HG02588 (cell line): Measurements from ENCODE around the gene CPAMD8.
"Not testable (repeated sequence)": the region's sequence is repeated elsewhere in the genome, so short reads cannot be mapped to it uniquely, and the experiment has no call there.

Source experiments
- ATAC-seq: cut with Tn5 transposase; IDR thresholded peaks from one replicate; pipeline ENCODE4 v1.9.1; 2021; ENCODE audit warnings: mild to moderate bottlenecking, moderate library complexity; ENCODE audit not compliant: unreplicated experiment

Gene CPAMD8

DNA sequence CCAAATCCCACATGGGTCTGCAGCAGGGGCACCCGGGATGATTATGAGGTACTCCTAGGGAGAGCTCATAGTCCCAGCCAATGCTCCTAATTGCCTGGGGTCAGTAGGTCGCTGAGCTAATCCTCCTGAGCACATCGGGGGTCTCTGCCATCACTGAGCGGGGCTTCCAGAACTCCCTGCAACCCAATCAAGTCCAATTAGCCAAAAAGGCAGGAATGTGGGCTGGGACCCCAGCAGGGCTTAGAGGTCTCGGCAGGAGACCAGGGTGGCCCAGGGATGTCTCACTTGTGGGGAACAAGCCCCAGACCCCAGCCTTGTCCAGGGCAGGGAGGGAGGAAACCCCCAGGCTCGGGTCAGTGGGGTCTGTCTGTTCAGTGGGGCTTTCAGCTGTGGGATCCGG lies 17.1 kb upstream of the CPAMD8 start:
- ATAC-seq, result no peak

DNA sequence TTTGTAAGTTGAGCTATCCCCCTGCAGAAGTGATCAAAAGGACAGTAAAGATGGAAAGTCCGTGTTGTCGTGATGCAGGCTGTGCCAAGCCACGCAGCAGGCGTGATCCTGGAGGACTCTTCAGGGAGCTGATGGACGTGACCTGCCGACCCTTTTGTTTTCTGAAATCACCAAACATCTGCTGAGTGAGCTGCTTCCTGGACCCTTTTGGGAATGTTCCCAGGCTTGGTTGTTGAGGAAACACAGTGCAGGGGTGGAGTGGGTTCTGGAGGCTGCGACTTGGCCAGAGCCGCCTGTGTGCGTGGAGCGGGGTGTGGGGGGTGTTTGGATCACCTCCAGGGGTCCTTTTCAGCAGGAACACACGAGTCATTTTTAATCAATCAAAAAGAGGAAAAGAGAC lies 15.4 kb upstream of the CPAMD8 start:
- no peak for ATAC-seq

DNA sequence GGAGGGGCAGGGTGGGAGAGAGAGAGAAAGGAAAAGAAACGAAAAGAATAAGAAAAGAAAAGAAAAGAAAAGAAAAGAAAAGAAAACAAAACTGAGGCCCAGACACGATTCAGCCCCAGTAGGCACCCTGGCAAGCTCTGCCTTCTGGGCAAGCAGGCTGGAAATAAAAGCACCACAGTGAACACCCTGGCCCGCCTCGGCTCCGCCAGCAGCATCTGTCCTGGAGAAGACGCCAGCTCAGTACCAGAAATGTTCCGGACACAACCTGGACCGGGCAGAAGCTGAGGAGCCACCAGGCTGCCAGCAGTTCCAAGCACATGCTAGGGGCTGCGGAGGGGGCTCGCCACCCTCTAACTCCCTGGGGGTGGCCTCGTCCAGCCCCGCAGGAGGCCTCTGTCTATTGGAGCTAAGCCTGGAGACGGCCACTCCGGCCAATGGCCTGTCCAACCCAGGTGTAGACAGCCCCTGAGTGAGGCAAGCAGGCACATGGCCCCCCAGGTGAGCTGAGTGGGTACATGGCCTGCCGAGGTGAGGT lies 11.4 kb upstream of the CPAMD8 start:
- ATAC-seq, result no peak

GRCh38 chr19:17037184-17037583 lies 10.6 kb upstream of the CPAMD8 start:
- no peak for ATAC-seq

DNA sequence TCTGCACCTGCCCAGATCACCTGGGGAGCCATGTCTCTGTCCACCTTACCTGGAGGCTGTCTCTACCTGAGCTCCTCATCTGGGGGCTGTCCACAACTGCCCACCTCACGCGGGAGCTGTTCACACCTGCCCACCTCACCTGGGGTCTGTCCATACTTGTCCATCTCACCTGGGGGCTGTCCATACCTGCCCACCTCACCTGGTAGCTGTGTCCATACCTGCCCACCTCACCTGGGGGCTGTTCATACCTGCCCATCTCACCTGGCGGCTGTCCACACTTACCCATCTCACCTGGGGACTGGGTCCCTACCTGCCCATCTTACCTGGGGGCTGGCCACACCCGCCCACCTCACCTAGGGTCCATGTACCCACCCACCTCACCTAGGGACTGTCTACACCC lies 10.0 kb upstream of the CPAMD8 start:
- no peak for ATAC-seq

DNA sequence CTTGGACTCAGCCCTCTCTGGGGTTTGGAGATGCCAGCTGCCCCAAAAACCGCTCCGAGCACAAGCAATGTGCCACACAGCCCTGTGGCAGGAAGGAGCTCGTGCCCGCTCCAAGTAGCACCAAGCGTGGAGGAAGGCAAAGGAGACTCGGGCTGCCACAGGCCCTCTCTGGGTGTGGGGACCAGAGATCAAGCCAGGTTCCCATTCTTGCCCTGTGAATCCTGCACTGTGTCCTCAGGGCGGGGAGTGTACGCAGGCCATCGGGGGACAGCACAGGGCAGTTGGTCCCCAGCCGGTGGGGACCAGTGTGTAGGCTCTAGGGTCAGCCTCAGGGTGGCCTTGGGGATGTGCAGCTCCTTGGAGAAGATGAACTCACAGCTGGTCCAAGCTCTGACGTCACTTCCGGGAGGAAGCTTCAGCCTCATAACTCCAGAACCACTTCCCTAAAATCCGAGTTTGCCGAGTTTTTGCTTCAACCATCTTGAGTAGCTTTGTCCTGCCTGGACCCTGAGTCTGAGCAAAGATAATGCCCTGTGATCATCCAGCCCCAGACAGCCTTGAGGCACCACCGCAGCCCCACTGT lies 9.3 kb upstream of the CPAMD8 start:
- no peak for ATAC-seq

- ATAC-seq, result no peak
These were observed 5.1 kb upstream of the CPAMD8 start for GRCh38 chr19:17031741-17032140.

DNA sequence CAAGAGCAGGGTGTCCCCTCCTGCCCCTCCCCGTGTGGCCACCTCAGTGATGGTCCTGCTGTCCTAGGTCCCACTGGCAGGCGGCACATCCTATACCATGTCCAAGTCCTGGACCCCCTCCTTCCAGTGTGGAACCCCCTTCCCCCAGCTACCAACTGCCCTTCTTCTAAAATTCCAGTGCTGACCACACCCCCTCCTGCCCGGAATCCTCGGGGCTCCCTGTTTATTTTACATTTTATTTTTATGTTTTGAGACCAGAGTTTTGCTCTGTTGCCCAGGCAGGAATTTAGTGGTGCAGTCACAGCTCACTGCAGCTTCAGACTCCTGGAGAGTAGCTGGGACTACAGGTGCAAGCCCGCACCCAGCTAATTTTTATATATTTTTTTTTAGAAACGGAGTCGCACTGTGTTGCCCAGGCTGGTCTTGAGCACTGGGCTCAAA lies 945 bp upstream of the CPAMD8 start:
- no peak for ATAC-seq

GRCh38 chr19:17025991-17026658 lies 485 bp downstream of the CPAMD8 start:
- no peak for ATAC-seq

DNA sequence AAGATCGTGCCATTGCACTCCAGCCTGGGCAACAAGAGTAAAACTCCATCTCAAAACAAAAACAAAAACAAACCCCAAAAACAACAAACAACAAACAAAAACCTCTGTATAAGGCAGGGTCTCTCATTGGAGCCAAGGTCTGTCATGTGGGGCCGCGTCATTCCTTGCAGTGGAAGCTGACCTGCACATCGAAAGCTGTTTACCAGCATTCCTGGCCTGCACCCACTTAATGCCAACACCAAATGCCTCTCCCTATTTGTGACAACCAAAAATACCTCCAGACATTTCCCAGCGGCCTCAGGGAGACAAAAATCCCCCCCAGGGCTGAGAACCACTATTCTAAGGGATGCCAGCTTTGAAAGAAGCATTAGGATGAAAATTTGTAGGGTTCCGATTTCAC lies 1.2 kb downstream of the CPAMD8 start:
- no peak for ATAC-seq

- ATAC-seq, result not testable (repeated sequence)
These were observed 1.7 kb downstream of the CPAMD8 start for GRCh38 chr19:17024941-17025340.

DNA sequence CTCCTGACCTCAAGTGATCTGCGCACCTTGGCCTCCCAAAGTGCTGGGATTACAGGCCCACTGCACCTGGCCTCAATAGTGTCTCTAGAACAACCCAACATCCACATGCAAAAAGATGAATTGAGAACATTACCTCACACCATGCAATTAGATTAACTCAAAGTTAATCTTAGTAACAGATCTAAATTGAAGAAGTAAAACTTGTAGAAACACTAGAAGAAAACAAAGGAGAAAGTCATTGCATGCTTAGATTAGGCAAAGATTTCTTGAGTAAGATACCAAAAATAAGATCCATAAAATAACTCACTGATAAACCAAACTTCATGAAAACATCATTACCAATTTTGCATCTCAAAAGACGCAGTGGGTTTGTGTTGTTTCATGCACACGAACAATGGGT lies 2.8 kb downstream of the CPAMD8 start:
- no peak for ATAC-seq

GRCh38 chr19:17022738-17023137 lies 3.9 kb downstream of the CPAMD8 start:
- ATAC-seq, result no peak

DNA sequence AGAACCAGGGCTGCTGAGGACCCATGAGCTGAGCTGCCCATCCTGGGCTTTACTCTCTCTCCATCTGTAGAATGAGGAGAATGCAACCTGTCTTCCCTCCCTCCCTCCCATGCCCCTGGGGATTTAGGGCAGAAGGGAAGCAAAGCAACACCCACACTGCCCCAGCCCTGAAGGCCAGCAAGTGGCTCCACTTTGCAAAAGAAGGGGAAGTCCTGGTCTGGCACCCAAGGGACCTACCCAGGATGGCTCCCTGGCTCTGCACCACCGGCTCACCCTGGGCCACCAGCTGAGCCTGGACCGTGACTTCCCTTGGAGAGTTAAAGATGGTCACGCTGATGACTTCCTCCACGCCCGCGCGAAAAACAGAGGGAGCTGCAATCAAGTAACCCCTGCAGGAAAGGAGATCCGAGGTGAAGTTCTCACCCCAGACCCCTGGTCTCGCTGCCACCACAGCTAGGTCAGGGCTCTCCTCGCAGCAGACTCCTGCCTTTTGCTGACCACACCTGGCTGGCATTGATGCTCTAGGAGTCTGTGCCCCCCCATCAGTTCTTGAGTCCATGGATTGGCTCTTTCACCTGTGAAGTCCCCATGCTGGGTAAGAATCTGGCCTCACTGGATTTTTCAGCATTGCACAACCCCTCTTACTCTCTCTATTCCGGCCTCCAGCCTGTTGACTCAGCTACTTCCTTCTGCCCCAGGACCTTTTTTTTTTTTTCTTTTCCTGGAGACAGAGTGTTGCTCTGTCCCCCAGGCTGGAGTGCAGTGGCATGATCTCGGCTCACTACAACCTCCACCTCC lies 4.6 kb downstream of the CPAMD8 start:
- no peak for ATAC-seq

DNA sequence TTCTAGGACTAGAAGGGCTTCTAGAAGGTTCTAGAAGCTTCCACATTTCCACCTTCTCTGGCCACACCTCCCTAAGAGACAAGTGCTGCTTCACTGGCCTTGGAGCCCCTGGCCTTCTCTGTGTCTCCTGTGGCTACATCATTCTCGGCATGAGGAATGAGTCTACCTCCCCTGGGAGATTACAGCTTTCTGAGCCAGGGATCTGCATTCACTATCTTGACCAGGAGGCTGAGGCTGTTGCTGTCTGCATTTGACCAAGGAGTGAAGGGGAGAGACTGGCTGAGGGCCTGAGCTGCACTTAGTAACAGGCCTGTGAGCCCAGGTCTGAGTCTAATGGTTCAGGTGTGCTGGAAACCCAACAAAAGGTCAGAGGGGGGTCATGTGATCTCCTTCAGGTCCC lies 5.3 kb downstream of the CPAMD8 start:
- ATAC-seq, result no peak

GRCh38 chr19:17020823-17021222 lies 5.8 kb downstream of the CPAMD8 start:
- ATAC-seq, result no peak

GRCh38 chr19:17020385-17020784 lies 6.2 kb downstream of the CPAMD8 start:
- no peak for ATAC-seq

DNA sequence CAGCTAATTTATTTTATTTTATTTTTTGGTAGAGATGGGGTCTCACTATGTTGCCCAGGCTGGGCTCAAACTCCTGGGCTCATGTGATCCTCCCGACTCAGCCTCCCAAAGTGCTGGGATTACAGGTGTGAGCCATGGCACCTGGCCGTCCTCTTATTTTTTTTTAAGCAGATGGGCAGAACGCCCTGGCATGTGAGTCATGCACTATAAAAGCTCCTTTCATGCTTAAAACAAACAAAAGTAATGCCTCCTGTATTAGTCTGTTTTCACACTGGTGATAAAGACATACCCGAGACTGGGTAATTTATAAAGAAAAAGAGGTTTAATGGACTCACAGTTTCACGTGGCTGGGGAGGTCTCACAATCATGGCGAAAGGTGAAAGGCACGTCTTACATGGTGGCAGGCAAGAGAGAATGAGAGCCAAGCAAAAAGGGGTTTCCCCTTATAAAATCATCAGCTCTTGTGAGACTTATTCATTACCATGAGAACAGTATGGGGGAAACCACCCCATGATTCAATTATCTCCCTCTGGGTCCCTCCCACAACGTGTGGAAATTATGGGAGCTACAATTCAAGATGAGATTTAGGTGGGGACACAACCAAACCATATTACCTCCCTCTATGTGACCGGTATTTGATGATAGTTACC lies 12.3 kb downstream of the CPAMD8 start:
- ATAC-seq, result not testable (repeated sequence)

DNA sequence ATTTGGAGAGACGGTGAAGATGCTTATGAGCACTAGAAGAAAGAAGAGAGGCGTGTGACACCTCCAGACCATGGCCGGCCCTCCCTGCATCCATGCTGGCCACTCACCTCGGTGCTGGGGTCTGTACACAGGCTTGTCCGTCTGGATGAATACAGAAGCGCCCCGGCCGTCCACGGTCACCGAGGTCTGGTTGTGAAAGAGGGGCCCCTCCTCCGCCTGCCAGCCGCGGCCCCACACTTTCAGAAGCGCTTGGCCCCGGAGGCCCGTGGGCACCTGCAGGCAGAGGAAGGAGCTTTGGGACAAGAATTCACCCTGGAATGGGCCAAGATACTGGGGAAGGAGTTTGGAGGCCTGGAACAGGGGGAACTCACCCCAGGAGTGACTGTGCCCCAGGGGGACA lies 15.1 kb downstream of the CPAMD8 start:
- ATAC-seq, result no peak

DNA sequence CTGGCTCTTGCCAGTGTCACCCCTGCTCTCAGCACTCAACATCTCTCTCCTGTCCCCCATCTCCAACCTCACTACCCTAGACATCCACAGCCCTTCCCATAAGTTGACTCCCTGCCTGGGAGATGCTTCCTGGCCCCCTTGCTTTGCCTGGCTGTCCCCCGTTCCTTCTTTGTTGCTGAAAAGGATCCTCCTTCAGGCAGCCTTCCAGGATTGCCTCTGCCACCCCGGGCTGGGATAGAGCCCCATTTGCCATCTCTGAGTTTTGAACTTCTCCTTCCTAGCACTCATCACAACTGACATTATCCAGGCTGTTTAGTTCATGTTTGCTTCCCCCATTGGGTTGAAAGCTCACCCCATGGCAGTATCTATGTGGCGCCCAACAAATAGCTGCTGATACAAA lies 20.0 kb downstream of the CPAMD8 start:
- no peak for ATAC-seq

- no peak for ATAC-seq
These were observed 21.6 kb downstream of the CPAMD8 start for GRCh38 chr19:17005000-17005399.
